Stimulated activated CD4-positive, alpha-beta T cell treated with anti-CD3 and anti-CD28 coated beads, Interleukin-2, amount 100 ng/mL, for 48 hours (primary cell): ENCODE results near the gene EXOC6B.
"Not testable (repeated sequence)": the region's sequence is repeated elsewhere in the genome, so short reads cannot be mapped to it uniquely, and the experiment has no call there.

Experiments
- DNase-seq, 2 donors: peaks; one replicate each; pipeline ENCODE4 v3.0.0-alpha.2; 2020

EXOC6B gene

GRCh38 chr2:72421771-72422379 lies 404.0 kb downstream of the EXOC6B start:
- not testable (repeated sequence) for DNase-seq

- no peak for DNase-seq
Observed at GRCh38 chr2:72415781-72416475, 409.9 kb downstream of the EXOC6B start.

- no peak for DNase-seq
Observed at GRCh38 chr2:72415241-72415661, 410.6 kb downstream of the EXOC6B start.

GRCh38 chr2:72414137-72414760 lies 411.6 kb downstream of the EXOC6B start:
- no peak for DNase-seq

GRCh38 chr2:72413716-72414115 lies 412.1 kb downstream of the EXOC6B start:
- no peak for DNase-seq

- DNase-seq, result no peak
Observed at GRCh38 chr2:72412214-72412613, 413.6 kb downstream of the EXOC6B start.

GRCh38 chr2:72399879-72400278 lies 426.0 kb downstream of the EXOC6B start:
- no peak for DNase-seq

- no peak for DNase-seq
Observed at GRCh38 chr2:72395096-72395495, 430.7 kb downstream of the EXOC6B start.

- DNase-seq, result no peak
Observed at GRCh38 chr2:72394541-72395070, 431.2 kb downstream of the EXOC6B start.

GRCh38 chr2:72389447-72389846 lies 436.4 kb downstream of the EXOC6B start:
- DNase-seq, result no peak

- DNase-seq, result no peak
Observed at GRCh38 chr2:72388263-72388662, 437.6 kb downstream of the EXOC6B start.

- DNase-seq, result no peak
Observed at GRCh38 chr2:72386288-72386687, 439.5 kb downstream of the EXOC6B start.

- no peak for DNase-seq
Observed at GRCh38 chr2:72378753-72379348, 447.0 kb downstream of the EXOC6B start.

- no peak for DNase-seq
Observed at GRCh38 chr2:72367530-72368225, 458.2 kb downstream of the EXOC6B start.

GRCh38 chr2:72363406-72363805 lies 462.4 kb downstream of the EXOC6B start:
- no peak for DNase-seq

- DNase-seq, result no peak
Observed at GRCh38 chr2:72362733-72363132, 463.1 kb downstream of the EXOC6B start.

GRCh38 chr2:72361521-72361920 lies 464.3 kb downstream of the EXOC6B start:
- no peak for DNase-seq

GRCh38 chr2:72361042-72361441 lies 464.8 kb downstream of the EXOC6B start:
- DNase-seq, result no peak

- no peak for DNase-seq
Observed at GRCh38 chr2:72350852-72351251, 475.0 kb downstream of the EXOC6B start.

- DNase-seq, result no peak
Observed at GRCh38 chr2:72349016-72349415, 476.8 kb downstream of the EXOC6B start.

GRCh38 chr2:72347081-72347480 lies 478.8 kb downstream of the EXOC6B start:
- no peak for DNase-seq

- DNase-seq, result no peak
Observed at GRCh38 chr2:72341639-72342038, 484.2 kb downstream of the EXOC6B start.

- no peak for DNase-seq
Observed at GRCh38 chr2:72340665-72341064, 485.2 kb downstream of the EXOC6B start.
